GM21423 (cell line): ENCODE data around the gene MOB1B.
A peak's percentile ranks its signal among the peaks of the same experiment; 100 is the strongest.

Source experiments
- ATAC-seq: cut with Tn5 transposase; IDR thresholded peaks from one replicate; pipeline ENCODE4 v1.9.1; 2021; ENCODE audit warnings: mild to moderate bottlenecking, moderate library complexity; ENCODE audit not compliant: unreplicated experiment

Gene MOB1B

DNA sequence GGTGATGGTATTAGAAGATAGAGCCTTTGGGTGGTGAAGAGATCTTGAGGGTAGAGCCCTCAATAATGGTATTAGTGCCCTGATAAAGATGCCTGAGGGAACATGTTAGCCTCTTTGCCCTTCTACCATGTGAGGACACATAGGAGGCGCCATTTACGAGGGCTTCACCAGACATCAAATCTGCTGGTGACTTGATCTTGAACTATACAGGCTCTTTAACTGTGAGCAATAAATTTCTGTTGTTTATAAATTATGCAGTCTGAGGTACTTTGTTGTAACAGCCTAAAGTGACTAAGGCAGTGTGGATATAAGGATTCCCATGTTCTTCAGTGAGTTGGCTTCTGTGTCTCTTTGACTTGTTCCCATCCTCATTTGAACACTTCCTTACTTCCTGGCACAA lies 11.8 kb downstream of the MOB1B start:
- ATAC-seq, result no peak

DNA sequence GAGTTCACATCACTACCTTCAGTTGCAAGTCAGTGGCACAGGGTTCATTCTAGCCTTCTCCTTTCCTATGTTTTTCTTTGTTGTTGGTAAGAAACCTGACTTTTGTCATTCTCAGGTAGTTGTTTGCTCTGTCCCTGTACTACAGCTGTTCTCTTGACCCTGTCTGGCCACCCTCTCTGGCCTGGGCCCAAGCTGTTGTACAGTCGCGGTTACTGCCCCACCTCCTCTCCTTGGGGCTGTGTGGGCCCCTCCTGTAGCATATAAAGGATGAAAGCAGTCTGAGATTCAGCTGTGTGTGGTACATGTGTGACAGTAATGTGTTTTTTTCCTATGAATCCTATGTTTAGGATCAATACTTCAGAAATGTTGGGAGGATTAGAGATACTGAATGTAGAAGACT lies 12.5 kb downstream of the MOB1B start:
- no peak for ATAC-seq

DNA sequence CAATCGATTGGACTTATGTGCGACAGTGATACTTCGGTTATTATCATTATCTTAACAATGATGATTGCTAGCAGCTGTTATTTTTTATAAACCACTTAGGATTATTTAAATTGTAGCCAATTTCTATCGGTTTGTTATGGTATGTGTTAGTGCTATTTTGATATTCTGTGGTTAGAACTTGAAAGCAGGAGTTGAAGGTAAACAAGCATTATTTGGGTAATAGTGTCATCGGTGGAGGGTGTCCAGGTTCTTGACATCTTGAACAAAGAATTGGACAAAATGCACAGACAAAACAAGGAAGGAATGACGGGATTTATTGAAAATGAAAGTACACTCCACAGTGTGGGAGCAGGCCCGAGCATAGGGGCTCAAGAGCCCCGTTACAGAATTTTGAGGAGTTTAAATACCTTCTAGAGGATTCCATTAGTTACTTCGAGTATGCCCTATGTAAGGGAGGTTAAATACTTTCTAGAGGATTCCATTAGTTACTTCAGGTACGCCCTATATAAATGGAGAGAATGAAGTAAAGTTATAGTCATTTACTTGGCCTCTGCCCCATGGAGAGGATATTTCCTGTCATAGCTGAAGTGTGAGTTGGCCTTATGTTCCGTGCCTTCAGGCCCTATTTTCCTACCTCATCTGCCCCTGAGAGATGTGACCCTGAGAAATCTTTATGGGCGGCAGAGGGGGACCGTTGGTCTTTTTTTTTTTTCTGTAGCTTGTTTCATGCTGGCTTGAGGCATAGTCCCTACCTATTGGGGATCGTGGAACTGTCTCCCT lies 13.1 kb downstream of the MOB1B start:
- no peak for ATAC-seq

DNA sequence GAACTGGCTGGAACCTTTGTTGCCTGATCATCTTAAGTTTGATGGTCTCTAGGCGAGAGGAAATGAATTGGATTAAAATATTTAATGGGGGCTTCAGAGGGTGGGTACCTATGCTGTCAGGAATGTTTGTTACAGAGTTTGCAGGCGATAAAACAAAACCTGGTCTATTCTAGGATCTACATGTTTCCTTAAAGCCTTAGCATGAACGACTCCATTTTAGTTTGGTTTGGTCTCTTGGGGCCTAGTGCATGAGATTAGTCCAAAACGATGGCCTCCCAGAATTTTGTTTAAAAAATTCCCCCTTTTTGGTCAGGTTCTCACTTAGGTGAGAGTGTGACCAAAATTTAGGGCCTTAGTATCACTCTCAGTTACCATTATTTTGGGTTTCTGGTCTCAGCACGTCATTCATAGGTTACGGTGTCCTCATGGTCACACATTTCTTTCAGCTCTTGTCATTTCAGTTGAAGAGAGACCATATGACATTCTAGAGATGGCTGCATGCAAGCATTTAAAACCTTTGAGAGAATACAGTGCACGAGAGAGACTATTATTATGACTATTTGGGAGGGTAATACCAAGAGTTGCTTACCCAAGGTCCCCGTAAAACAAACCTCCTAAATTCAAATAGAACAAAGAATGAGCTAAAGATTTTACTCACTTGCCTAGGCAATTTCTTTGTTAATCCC lies 13.8 kb downstream of the MOB1B start:
- ATAC-seq, result no peak

DNA sequence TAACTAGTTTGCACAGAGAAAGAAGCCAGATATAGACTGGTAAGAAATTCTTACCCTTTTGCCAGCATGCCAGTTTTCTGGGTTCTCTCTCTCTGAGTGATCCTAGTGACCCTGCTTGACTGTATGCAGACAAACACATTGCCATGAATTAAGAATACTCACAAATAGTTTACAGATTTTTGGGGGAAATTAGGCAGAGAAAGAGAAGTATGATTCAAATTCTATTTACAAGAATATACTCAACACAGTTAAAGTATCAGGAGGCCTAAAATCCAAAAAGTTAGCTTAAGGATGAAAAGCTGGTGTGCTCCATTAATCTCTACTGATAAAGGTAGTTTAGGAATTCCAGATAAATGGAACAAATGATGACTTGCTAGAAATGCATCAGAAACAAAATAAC lies 18.4 kb downstream of the MOB1B start:
- no peak for ATAC-seq

DNA sequence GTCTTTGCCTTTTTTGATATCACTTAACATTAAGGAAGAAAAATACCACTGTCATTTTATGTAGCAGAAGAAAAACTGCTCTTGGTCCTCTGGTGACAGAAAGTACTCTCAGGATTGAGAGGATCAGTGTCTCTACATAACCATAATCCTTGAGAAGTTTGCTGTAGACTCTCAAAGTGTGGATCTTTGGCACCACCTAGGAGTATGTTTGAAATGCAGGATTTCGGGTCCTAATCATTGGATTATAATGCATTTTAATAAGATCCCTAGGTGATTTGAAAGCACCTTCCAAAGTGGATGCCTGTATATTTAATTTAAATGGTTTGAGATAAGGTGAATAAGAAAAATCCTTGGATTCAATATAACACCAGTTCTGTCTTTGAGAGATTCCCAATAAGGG lies 23.2 kb downstream of the MOB1B start:
- no peak for ATAC-seq

DNA sequence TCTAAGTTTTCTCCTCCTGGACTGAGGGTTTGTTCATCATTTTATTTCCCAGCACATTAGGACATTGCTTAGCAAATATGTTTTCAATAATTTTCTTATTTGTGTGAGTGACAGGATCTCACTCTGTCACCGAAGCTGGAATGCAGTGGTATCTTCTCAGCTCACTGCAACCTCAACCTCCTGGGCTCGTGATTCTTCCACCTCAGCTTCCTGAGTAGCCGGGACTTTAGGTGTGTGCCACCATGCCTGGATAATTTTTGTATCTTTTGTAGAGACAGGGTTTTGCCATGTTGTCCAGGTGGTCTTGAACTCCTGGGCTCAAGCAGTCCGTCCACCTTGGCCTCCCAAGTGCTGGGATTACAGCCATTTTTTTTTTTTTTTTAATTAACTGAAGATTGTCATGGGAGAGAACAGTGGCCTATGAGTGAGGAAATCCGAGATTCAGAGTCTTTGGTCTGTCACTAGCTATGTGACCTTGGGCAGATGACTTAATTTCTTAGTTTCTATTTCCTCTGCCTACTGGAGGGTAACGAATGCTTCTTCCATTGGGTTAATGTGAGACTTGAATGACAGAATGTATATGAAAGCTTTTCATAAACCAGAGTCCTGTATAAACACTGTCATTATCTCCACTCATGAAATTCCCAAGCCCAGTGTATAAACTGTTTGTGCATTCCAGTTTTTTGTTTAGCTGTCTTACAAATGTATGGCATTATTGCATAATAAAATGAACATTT lies 23.9 kb downstream of the MOB1B start:
- ATAC-seq, result peak; percentile 79

DNA sequence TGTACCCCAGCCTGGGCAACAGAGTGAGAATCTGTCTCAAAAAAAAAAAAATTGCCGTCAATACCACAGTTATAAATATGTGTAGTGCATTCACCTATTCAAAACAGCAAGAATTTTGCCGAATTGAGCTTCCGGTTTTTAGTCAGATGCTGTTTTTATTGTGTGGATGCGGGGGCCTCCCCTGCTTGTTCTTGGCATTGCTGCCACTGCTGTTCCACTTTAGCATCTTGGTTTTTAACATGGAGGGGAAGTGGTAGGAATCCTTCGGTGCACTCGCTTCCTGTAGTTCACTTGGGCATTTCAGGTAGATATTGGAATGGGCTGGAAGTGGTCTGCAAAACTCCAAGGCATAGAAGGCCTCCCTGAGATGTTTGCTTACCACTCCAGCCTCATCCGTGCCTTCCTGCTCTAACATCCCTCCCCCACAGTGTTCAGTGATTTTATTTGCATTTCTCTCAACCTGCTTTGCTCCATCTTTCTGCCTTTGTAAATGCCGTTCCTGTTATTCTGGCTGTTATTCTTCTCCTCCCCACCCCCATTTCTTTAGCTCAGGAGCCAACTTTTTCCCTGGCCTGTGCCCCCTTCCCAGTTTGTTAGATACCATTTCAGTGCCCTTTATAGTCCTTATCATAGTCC lies 25.5 kb downstream of the MOB1B start:
- ATAC-seq, result peak; percentile 37

DNA sequence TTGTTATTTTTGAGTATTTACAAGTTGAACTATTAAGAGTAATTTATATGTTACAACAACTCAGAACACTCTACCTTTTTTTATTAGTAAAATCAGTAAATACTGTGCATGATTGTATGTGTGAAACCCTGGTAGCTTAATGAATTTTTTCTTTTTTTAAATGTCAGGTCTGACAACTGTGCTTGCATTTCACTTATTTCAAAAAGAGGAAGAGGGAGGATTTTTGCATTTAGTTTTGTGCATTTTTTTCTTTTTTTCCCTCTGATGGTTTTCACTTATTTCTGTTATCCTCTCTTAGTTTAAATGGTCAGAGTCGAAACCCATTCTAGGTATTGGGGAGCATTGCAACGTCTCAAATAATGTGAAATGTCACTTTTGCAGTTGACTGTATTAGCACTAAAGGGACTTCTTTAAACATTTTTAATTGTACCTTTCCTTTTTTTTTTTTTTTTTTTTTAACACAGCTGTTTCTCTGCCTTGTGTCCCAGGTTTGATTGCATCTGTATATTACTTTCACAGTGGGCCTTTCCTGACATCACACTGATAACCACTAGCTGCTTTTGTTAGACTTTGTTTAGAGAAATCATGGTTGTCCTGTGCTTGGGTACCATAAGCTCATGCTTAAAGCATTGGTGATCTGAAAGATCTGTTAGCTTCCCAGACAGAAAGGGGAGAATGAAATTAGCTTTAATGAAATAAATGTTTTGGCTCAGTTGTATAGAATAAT lies 28.5 kb downstream of the MOB1B start:
- no peak for ATAC-seq

DNA sequence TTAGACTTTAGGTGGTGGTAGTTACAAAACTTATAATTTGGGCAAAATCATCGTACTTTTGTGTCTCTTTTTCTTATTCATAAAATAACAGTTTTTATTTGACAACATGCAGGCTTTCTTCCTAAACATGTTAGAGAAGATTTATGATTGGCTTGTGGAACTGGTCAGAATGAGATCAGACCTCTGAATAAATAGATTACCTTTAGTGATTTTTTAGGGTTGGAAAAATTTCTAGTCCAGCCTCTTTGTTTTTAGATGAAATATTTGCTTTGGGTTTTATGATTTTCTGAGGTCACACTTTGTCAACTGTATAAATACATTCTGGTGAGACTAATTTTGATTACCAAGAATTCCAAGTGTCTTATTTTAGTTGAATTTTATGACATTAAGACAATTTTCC lies 29.2 kb downstream of the MOB1B start:
- ATAC-seq, result no peak

DNA sequence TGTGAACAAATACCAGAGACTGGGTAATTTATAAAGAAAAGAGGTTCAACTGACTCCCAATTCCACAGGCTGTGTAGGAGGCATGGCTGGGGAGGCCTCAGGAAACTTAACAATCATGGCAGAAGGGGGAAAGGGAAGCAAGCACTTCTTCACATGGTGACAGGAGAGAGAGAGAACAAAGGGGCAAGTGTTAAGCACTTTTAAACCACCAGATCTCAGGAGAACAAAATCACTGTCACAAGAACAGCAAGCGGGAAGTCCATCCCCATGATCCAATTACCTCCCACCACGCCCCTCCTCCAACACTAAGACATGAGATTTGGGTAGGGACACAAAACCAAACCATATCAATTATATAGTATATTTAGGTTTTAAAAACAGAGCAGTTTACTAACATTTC lies 30.8 kb downstream of the MOB1B start:
- ATAC-seq, result no peak

DNA sequence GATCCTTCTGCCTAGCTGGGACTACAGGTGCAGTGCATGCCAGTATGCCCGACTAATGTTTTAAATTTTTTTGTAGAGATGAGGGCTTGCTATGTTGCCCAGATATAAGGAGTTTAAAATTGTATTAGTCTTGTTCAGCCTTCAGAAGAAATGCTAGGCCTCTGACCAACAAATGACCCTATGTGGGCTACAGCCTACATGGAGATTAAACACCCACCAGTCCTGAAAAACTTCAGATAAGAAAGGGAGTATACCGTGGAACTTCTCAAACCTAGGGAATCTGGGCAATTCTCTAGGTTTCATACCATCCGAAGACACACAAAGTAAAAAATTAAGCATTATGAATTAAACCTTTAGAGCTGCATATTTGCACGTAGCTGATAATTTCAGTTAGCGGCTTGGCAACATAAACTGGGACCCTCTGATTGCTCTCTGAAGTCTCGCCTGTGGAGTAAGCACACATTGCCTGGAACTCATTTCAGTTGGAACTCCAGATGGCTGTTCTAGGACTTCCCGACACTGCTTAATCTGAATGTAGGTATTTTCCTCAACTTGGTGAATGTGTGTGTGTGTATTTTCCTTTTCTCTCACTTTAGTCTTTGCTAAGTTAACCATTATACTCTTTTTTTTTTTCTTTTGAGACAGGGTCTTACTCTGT lies 33.0 kb downstream of the MOB1B start:
- no peak for ATAC-seq

DNA sequence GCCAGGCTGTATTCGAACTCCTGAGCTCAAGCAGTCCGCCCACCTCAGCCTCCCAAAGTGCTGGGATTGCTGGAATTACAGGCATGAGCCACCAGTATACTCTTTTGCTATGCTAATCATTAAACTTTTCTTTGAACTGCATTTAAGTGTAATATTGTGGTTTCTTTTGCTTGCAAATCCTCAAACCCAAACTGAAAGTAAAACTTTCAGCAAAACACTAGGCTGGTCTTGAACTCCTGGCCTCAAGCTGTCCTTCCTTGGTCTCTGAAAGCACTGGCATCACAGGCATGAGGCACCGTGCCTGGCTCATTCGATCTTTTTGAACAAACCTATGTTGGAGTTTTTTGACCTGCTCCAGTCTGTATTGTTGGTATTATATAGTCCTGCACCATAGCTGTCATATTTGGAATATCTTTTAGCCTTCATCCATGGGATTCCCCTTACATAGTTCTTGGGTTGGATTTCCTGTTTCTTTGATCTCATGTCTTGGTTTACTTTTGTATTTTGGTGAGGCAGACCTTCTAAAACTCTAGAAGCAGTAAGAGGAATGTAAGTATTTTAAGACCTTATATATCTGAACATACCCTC lies 34.1 kb downstream of the MOB1B start:
- no peak for ATAC-seq

DNA sequence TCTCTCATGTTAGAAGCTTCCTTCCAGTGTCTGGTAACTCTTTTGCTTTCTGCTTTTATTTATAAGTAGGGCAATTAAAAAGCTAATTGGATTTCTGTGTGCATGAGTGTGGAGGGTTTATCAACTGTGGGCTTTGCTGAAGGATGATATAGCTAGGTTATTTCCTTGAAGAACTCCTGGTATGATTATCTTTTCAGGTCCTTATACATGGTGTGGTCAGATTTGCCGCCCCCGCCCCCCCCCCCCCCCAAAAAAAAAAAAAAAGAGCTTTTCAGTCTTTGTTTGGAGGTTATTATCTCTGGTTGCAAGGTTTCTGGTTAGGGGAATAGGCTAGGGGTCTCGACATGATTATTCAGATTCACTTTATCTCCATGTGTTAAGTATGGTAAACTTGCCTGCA lies 35.9 kb downstream of the MOB1B start:
- ATAC-seq, result no peak

DNA sequence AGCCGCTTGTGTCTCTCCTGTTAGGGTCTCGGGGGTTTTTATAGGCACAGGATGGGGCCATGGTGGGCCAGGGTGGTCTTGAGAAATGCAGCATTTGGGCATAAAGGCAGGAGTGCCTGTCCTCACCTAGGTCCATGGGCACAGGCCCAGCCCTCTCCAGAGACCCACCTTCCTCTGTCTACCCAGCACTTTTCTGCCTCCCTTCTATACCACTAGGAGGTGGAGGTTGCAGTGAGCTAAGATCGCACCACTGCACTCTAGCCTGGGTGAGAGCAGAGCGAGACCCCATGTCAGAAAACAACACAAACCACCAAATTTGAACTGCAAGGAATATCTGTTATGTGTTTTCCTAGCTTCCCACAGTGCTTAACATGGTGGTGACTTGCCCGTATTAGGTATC lies 38.0 kb downstream of the MOB1B start:
- no peak for ATAC-seq

DNA sequence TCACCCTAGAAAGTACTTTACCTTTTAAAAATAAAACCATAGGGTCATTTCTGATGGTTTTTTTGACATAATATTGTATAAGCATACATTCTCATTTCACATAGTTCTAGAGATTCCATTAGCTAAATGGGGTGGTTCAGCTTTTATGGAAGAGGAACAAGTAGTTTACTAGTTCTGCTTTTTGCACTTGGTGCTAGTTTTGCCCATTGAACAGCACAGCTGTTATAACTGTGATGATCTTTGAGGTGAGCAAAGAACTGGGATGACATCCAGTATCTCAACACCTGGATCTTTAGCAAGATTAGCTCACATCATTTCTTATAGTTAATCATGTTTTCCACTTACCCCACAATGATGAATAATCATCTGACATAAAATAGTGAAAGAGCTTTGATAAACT lies 40.9 kb downstream of the MOB1B start:
- peak; percentile 78 for ATAC-seq

DNA sequence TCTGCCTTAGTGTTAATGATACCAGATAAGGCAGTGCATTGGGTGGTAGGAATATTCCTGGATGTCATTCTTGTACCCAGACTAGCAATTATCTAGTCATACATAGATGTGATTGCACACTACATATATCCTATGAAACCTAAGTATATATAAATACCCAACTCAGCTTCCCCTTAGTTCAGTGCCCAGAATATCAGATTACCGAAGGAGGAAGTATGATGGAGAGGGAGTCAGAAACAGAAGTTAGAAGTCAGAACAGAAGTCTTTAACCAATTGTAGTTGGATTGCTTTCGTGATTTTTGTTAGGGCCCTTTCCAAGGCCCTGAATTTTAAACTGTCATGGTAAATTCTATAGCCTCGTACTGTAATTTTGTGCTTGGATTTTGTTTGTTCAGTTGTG lies 42.9 kb downstream of the MOB1B start:
- ATAC-seq, result peak; percentile 46

DNA sequence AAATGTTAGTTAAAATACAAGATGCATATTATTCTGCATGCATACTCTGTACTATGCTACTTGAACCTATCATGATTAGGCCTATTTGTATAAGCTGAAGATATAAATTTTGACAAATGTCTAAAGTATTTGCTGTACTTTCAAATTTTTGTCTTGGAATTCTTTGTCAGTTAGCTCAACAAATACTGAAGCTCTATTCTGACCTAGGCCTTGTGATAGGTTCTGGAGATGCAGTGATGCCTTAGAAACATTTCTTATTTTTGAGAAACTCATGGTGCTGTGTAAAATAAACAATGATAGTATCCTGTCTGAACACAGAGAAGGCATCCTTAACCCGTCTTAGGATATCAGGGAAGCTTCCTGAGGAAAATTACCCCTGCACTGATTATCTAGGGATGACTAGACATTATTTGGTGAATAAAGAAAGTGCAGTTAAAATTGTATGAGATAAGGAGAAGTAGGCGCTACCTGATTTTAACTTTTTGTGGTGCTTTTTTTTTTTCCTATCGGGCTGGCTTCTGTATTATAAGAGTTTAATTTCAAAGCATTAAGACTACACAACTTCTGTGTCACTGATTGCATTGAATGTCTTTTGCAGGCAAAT lies 43.4 kb downstream of the MOB1B start:
- ATAC-seq, result no peak

DNA sequence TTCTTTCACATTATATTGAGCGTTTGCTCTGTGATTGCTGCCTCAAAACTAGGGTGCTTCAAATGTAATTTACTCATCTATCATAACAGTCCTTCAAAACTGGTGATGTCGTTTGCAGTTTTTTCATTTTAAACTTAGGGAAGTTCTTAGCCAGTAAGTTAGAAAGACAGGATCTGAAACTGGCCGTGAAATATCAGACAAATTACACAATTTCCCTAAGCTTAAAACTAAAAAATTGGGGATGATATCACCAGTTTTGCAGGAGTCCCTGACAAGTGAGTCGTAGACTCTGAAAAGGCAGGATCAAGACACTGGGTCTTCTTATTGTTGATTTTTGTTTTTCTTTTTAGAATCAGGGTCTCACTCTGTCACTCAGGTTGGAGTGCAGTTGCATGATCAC lies 44.8 kb downstream of the MOB1B start:
- no peak for ATAC-seq
